Mesothelial cell of epicardium (in vitro differentiated cells): ENCODE measurements around the gene SSBP4. TPM values are rescaled to one million over a fixed set of nuclear protein-coding genes. Genes with fewer than 3 reads are reported as not detected.
A peak's percentile ranks its signal among the peaks of the same experiment; 100 is the strongest.
"Not testable (repeated sequence)": the region's sequence is repeated elsewhere in the genome, so short reads cannot be mapped to it uniquely, and the experiment has no call there.

Experiments
- DNase-seq, 2 experiments: peaks; one replicate each; pipeline ENCODE4 v3.0.0; 2021; ENCODE audit warnings: low spot score in 2 of 2; ENCODE audit not compliant: unreplicated experiment in 2 of 2
- H3K27ac Mint-ChIP-seq: 2 replicates; pipeline ENCODE4 v1.8.0; 2021; ENCODE audit warnings: mixed read lengths
- H3K27me3 Mint-ChIP-seq: 2 replicates; pipeline ENCODE4 v1.8.0; 2021; ENCODE audit warnings: low read depth, mixed read lengths
- H3K36me3 Mint-ChIP-seq: 2 replicates; pipeline ENCODE4 v1.8.0; 2021; ENCODE audit warnings: mixed read lengths
- H3K4me1 Mint-ChIP-seq: 2 replicates; pipeline ENCODE4 v1.8.0; 2021; ENCODE audit warnings: mixed read lengths
- H3K4me3 Mint-ChIP-seq: 2 replicates; pipeline ENCODE4 v1.8.0; 2021; ENCODE audit warnings: mild to moderate bottlenecking, moderate library complexity, mixed read lengths
- H3K9me3 Mint-ChIP-seq: 2 replicates; pipeline ENCODE4 v1.8.0; 2021; ENCODE audit warnings: mixed read lengths
- total RNA-seq: library from RNA; stranded (reverse); gene quantifications from 3 replicates; pipeline ENCODE4 v1.2.1, GENCODE V29; 2021
- TF ChIP-seq, protein P1 (sequence below): fragments of 200-600 bp; sonication (generic); IDR thresholded peaks from one replicate; pipeline ENCODE4 v1.5.0; 2021; ENCODE audit warnings: antibody characterized with exemption; ENCODE audit not compliant: unreplicated experiment

The SSBP4 gene
- total RNA-seq, 1 donor from 2014 or later = 123 TPM

DNA sequence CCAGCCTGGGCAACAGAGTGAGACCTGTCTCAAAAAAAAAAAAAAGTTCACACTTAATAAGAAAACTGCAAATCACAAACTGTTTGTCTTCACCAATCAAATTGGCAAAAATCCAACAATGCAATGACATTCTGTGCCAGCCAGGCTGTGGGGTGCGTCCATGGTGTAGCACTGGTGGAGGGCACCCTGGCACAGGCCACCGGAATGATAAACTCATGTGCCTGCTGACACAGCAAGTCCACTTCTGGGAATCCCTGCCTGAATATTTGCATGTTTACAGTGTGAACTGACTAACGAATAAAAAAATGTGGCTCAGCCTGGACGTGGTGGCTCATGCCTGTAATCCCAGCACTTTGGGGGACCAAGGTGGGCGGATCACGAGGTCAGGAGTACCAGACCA lies 20.2 kb upstream of the SSBP4 start:
- H3K27ac Mint-ChIP-seq = no peak overlapping the region

DNA sequence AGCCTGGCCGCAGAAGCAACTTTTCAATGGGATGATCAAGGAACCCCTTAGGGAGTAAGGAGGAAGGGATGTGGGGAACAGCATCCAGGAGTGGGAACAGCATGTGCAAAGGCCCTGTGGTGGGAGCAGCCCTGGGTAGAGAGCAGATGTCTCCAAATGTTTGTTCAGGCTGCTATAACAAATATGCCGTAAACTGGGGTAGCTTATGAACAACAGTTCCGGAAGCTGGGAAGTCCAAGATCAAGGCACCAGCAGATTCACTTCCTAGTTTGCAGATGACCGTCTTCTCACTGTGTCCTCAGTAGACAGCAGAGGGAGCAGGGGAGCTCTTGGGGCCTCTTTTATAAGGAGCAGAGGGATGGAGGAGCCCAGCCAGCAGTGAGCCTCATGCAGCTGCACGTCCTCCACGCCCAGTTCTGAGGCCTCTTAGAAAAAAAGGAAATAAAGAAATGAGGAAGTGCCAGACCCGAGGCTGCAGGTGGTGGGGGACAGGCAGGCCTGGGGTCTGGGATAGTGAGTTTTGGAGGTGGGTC lies 17.6 kb upstream of the SSBP4 start:
- no peaks in the 10 kb centered on the region for H3K27me3 Mint-ChIP-seq
- TF ChIP-seq, protein P1, sequence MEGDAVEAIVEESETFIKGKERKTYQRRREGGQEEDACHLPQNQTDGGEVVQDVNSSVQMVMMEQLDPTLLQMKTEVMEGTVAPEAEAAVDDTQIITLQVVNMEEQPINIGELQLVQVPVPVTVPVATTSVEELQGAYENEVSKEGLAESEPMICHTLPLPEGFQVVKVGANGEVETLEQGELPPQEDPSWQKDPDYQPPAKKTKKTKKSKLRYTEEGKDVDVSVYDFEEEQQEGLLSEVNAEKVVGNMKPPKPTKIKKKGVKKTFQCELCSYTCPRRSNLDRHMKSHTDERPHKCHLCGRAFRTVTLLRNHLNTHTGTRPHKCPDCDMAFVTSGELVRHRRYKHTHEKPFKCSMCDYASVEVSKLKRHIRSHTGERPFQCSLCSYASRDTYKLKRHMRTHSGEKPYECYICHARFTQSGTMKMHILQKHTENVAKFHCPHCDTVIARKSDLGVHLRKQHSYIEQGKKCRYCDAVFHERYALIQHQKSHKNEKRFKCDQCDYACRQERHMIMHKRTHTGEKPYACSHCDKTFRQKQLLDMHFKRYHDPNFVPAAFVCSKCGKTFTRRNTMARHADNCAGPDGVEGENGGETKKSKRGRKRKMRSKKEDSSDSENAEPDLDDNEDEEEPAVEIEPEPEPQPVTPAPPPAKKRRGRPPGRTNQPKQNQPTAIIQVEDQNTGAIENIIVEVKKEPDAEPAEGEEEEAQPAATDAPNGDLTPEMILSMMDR = no peak
- H3K9me3 Mint-ChIP-seq = no peaks in the 10 kb centered on the region
- H3K4me3 Mint-ChIP-seq = no peak overlapping the region
- peak overlapping the region; percentile 78 for H3K27ac Mint-ChIP-seq
- peaks cover 14% of the 10 kb centered on the region for H3K4me1 Mint-ChIP-seq
- DNase-seq = no peak
- no peaks in the 10 kb centered on the region for H3K36me3 Mint-ChIP-seq

More for the DNA sequence above, 20.2 kb upstream of the SSBP4 start:
- no peak for DNase-seq
- Mint-ChIP-seq H3K9me3 (no peaks in the 10 kb centered on the region), H3K4me3 (no peak overlapping the region), H3K36me3 (no peaks in the 10 kb centered on the region), H3K4me1 (peaks cover 14% of the 10 kb centered on the region), H3K27me3 (no peaks in the 10 kb centered on the region)
- TF ChIP-seq, protein P1 = no peak

DNA sequence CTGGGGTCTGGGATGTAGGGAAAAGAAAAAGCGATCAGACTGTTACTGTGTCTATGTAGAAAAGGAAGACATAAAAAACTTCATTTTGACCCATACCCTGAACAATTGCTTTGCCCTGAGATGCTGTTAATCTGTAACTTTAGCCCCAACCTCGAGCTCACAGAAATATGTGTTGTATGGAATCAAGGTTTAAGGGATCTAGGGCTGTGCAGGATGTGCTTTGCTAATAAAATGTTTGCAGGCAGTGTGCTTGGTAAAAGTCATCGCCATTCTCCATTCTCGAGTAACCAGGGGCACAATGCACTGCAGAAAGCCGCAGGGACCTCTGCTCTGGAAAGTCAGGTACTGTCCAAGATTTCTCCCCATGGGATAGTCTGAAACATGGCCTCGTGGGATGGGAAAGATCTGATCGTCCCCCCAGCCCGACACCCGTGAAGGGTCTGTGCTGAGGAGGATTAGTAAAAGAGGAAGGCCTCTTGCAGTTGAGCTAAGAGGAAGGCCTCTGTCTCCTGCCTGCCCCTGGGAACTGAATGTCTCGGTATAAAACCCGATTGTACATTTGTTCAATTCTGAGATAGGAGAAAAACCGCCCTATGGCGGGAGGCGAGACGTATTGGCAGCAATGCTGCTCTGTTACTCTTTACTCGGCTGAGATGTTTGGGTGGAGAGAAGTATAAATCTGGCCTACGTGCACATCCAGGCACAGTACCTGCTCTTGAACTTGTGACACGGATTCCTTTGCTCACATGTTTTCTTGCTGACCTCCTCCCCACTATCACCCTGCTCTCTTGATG lies 16.5 kb upstream of the SSBP4 start:
- peak overlapping the region; percentile 82 for H3K27ac Mint-ChIP-seq
- H3K4me3 Mint-ChIP-seq, H3K9me3 Mint-ChIP-seq, DNase-seq, H3K36me3 Mint-ChIP-seq, H3K27me3 Mint-ChIP-seq: not testable (repeated sequence)
- peaks cover 14% of the 10 kb centered on the region for H3K4me1 Mint-ChIP-seq

DNA sequence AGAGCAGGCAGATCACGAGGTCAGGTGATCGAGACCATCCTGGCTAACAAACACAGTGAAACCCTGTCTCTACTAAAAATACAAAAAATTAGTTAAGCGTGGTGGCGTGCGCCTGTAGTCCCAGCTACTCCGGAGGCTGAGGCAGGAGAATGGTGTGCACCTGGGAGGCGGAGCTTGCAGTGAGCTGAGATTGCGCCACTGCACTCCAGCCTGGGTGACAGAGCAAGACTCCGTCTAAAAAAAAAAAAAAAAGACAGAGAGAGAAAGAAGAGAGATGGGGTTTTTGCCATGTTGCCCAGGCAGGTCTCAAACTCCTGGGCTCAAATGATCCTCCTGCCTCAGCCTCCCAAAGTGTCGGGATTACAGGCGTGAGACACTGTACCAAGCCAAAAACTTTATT lies 13.4 kb upstream of the SSBP4 start:
- not testable (repeated sequence) for H3K9me3 Mint-ChIP-seq, H3K27ac Mint-ChIP-seq, H3K36me3 Mint-ChIP-seq, DNase-seq, H3K4me3 Mint-ChIP-seq, H3K27me3 Mint-ChIP-seq
- H3K4me1 Mint-ChIP-seq = peaks cover 19% of the 10 kb centered on the region

DNA sequence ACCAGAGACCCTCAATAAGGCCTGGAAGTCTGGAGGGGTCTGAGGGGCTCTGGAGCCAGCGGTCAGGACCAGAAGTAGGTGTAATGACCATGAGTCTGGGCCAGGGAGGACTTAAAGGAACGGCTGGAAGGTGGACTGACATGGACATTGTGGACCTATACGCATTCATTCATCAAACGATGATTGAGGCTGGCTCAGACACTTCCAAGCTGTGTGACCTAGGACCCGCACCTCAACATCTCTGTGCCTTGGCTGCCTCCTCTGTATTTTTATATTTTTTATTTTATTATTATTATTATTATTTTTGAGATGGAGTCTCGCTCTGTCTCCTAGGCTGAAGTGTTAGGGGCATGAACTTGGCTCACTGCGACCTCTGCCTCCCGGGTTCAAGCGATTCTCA lies 12.4 kb upstream of the SSBP4 start:
- no peak for DNase-seq
- H3K9me3 Mint-ChIP-seq = no peaks in the 10 kb centered on the region
- peaks cover 18% of the 10 kb centered on the region for H3K4me1 Mint-ChIP-seq
- TF ChIP-seq, protein P1 = no peak
- H3K4me3 Mint-ChIP-seq = no peak overlapping the region
- no peaks in the 10 kb centered on the region for H3K27me3 Mint-ChIP-seq
- no peak overlapping the region for H3K27ac Mint-ChIP-seq
- H3K36me3 Mint-ChIP-seq = no peaks in the 10 kb centered on the region

DNA sequence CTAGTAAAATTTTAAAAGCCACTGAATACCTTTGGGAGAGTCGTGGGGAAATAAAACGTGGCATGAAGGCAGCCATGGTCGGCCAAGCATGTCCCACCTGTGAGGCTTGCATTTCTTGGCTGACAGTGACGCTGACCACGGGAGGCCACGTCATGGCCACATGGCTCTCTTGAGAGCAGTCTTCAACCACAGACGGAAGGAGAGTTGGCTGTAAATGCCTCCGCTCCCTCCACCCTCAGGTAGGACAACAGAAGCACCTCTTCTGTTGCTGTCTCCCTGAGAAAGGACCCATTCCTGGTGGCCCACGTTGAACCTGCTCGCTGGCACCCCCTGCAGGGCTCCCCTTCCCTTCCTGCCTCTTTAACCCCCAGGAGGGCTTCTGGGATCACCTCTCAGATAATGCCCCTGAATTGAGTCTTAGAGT lies 11.1 kb upstream of the SSBP4 start:
- Mint-ChIP-seq H3K27me3 (no peaks in the 10 kb centered on the region), H3K36me3 (no peaks in the 10 kb centered on the region), H3K9me3 (no peaks in the 10 kb centered on the region), H3K4me3 (no peak overlapping the region), H3K27ac (no peak overlapping the region), H3K4me1 (peaks cover 7% of the 10 kb centered on the region)
- DNase-seq = no peak
- TF ChIP-seq, protein P1 = no peak
